ENCODE data around the gene TAF8.
A peak's percentile ranks its signal among the peaks of the same experiment; 100 is the strongest.
"Not testable (repeated sequence)": the region's sequence is repeated elsewhere in the genome, so short reads cannot be mapped to it uniquely, and the experiment has no call there.

TAF8 gene, protein sequence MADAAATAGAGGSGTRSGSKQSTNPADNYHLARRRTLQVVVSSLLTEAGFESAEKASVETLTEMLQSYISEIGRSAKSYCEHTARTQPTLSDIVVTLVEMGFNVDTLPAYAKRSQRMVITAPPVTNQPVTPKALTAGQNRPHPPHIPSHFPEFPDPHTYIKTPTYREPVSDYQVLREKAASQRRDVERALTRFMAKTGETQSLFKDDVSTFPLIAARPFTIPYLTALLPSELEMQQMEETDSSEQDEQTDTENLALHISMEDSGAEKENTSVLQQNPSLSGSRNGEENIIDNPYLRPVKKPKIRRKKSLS

DNA sequence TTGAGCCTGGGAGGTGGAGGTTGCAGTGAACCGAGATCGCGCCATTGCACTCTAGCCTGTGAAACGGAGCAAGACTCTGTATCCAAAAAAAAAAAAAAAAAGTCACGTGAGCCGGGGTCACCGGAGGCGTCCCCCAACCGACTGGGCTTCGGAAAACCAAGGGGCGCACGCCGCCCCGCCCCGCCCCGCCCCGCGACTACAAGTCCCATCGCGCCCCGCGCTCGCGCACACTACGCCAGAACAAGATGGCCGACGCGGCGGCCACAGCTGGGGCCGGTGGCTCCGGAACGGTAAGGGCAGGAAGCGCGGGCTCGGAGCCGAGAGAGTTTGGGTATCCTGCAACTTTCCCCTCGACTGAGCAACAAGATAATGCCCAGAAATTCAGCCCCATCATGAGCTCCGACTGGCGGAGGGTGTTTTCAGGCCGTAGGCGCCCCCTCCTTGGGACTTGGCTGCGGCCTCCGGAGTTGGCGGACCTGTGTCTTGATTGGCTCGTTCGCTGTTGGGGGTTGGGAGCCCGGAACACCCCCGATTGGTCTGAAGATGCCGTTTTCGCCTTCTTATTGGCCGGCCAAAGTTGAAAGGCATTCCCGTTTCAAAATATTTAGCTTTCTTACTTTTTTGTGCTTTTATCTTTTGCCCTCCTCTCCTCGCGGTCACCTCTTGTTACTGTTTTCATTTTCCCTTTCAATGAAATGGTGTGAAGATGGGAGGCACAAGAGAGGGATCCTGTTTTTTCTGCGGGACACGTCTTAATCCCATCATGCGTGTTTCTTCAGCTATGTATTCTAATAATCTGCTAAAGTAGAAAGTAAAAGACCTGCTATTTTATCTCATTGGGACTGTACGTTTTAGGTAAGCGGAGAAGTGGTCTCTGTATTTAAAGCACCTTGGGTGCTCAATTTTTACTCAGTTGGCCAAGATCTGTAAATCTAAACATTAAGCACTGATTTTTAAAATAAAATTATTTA is at the start of gene TAF8:
TAF8 (plus strand) TSS at position 228 of the 971 bp plus-strand sequence; CDS start at position 246, 18 bp downstream.
- peak; percentile 85 to 88 for DNase-seq

DNA sequence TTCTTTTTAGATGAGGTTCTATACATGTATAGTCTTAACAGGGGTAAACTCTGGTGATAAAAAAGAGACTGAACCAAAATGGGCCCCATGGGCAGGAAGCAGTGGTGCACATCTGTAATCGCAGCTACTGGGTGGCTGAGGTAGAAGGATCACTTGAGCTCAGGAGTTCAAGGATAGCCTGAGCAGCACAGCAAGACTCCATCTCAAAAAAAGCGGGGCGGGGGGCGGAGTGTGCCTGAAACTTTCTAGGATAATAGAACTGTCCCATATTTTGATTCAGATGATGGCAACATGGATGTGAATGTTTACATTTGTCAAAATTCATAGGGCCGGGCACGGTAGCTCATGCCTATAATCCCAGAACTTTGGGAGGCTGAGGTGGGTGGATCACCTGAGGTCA is 48.8 kb upstream of the TAF8 start:
- no peak for DNase-seq

DNA sequence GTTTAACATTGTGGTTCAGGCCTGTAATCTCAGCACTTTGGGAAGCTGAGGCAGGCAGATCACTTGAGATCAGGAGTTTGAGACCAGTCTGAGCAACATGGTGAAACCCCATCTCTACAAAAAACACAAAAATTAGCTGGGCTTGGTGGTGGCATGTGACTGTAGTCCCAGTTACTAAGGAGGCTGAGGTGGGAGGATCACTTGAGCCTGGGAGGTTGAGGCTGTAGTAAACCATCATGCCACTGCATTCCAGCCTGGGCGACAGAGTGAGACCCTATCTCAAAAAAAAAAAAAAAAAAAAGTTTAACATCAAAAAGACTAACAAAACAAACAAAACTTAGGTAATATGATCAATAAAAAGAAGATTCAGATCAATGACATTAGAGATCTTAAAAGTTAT is 46.7 kb upstream of the TAF8 start:
- not testable (repeated sequence) for DNase-seq

DNA sequence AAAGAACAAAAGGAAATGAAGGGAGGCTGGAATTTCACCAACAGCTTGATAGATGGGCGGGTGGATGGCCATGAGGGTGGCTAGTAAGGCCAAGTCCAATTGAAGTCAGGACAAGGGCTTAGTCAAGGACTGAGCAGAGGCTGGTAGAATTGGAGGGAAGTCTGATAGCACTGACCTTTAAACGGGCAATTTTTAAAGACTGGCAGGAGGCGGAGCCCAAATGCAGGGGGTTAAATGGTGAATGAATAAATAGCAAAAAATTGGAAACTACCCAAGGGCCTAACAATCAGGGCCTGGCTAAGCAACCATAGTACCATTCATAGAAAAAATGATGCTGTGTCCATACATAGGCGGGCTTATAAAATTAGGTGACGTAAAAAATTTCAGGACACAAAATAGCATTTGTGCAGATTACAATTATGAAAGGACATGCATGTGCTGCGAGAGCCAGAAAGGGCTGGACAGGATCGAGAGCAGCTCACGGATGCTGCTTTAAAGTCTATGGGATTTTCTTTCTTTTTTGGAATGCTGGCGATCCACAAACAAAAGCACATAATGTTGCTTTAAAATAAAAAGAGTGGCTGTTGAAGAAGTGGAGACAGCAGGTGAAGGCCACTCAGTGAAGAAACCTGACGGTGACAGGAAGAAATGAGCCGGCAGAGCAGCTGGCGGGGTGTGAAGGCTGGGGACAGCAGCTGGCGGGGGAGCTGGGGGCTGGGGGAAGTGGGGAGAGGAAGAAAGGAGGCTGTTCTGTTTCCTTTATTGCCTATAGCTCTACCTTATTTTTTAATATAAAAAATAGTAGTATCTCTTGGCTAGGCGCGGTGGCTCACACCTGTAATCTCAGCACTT is 42.8 kb upstream of the TAF8 start:
- peak; percentile 46 to 54 for DNase-seq

DNA sequence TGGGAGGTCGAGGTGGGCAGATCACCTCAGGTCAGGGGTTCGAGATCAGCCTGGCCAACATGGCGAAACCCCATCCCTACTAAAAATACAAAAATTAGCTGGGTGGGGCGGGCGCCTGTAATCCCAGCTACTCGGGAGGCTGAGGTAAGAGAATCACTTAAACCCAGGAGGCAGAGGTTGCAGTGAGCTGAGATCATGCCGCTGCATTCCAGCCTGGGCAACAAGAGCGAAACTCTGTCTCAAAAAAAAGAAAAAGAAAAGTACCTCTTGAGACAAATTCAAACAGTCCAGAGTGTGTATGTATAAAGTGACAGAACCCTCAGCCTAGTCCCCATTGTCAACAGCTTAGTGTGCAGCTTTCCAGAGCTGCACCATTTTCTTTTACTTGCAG is 42.2 kb upstream of the TAF8 start:
- not testable (repeated sequence) for DNase-seq

DNA sequence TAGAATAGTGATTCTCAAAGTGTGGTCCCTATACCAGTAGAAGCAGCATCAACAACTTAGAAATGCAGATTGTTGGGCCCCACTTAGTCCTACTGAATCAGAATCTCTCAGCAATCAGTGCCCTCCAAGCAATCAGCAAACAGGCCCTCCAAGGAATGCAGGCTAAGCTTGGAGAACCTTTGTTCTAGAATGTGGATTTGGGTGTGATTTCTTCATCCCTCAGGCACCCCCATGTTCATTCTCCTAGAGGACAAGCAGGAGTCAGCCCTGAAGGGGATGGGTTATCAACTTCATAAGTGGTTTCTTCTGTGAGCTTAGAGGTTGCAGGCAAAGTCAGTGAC is 40.5 kb upstream of the TAF8 start:
- no peak for DNase-seq

DNA sequence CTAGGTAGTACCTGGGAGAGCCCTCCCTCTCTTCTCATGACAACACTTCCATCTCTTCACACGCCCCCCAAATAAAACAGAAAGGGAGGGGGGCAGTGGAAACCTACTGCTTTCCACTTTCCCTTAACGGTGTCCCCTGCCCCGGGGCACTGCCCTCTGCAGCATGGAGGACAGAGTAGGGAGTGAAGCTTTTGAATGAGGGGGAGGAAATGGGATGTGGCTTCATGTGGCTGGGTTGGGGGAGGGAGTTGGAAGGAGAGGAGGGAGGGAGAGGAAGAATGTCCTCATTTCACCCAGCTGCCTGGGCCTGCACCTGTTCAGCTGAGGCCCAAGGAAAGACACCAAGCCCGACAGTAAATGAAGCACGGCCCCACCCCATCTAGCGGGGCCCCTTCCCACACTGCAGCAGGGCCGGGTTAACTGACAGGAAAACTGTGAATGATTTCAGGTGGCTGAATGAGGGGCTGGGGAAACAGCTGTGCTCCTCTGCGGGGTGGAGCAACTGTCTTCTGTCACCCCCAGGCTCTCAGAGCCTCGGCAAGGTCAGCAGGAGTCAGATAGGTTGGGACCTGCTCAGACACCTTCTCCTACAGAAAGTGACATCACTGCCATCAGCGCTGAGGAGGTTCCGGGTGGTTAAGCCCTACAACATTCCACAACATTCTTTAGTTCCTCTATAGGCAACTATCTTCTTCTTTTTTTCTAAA is 40.0 kb upstream of the TAF8 start:
- no peak for DNase-seq

DNA sequence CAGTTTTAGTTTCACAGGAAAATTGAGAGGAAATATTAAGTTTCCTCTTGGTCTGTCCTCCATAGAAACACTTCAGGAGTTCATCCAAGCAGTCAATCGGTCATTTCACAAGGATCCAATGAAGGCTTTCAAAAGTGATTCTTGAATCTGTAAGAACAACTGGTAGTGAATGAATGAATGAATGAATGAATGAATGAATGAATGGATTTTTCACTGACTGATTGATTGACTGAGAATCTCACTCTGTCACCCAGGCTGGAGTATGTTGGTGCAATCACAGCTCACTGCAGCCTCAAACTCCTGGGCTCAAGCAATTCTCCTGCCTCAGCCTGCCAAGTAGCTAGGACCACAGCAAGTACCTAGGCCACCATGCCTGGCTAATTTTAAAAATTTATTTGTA is 39.4 kb upstream of the TAF8 start:
- no peak for DNase-seq

DNA sequence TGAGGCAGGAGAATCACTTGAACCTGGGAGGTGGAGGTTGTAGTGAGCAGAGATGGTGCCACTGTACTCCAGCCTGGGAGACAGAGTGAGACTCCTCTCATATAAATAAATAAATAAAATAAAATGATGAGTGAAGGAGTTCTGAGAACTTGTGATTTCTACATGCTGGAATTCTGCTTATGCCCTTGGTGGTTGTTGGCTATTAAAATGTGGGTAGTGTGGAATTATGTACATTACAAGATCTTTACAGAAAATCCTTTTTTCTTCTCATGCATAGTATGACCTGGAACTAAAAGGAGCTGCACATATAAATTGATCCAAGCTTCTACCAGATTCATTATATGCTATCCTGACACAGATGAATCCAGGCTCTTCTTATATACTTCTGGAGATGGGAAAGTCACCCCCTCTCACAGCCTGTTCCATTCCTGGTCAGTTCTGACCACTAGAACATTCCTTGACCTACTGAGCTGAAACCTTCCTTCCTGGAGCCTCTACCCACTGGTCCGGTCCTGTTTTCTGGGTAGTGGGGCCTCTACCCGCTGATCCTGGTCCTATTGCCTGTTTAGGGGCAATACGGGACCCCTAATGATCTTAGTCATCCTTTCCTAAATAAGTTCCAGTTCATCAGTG is 37.7 kb upstream of the TAF8 start:
- DNase-seq = no peak

DNA sequence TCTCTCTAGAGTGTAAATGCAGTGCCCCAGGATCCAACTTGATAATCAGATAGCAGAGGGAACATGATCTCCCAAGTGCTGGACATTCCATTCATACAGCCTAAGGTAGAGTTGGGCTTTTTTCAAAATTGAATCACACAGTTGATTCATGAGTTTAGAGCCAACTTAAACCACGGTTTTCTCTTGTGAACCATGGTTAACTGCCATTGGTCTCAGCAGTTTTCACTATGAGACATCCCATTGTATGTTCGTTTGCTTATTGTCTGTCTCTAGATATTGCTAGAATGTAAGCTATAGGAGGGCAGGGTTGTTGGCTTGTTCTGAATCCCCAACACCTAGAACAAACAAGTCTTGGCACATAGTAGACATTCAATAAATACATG is 37.2 kb upstream of the TAF8 start:
- no peak for DNase-seq

DNA sequence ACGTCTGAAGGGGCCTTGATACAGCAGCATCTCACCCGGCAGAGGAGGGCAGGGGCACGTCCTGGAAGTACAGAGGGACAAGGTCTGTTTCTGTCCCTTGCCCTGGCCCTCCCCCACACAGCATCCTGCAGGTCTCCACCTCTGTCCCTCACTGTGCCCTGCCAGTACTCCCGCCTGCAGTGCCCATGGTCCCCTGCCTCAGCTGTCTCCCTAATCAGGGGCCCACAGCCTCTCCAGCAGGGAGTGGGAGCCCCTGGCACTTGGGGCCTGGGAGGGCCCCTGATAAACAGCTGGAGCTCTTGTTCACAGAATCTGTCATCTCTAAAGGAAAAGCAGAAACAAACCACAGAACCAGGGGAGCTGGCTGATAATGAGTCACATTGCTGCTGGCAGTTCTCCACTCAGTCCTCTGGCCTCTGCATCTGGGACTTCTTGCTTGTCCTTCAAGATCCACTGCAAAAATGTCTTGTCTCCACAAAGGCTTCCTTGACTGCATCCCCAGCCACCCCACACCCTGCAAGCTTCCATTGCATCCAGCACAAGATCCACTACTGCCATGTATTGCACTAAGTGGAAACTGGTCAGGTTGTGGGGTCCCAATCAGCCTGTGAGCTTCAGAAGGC is 33.2 kb upstream of the TAF8 start:
- no peak for DNase-seq

DNA sequence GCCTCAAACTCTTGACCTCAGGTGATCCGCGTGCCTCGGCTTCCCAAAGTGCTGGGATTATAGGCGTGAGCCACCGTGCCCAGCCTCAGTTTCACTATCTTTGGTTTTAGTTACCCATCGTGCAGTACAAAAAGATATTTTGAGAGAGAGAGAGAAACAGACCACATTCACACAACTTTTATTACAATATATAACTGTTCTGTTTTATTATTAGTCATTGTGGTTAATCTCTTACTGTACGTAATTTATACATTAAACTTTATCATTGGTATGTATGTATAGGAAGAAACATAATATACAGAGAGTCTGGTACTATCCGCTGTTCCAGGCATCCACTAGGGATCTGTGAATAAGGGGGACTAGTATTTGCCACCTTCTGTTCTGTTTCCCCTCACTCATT is 29.4 kb upstream of the TAF8 start:
- DNase-seq = no peak

DNA sequence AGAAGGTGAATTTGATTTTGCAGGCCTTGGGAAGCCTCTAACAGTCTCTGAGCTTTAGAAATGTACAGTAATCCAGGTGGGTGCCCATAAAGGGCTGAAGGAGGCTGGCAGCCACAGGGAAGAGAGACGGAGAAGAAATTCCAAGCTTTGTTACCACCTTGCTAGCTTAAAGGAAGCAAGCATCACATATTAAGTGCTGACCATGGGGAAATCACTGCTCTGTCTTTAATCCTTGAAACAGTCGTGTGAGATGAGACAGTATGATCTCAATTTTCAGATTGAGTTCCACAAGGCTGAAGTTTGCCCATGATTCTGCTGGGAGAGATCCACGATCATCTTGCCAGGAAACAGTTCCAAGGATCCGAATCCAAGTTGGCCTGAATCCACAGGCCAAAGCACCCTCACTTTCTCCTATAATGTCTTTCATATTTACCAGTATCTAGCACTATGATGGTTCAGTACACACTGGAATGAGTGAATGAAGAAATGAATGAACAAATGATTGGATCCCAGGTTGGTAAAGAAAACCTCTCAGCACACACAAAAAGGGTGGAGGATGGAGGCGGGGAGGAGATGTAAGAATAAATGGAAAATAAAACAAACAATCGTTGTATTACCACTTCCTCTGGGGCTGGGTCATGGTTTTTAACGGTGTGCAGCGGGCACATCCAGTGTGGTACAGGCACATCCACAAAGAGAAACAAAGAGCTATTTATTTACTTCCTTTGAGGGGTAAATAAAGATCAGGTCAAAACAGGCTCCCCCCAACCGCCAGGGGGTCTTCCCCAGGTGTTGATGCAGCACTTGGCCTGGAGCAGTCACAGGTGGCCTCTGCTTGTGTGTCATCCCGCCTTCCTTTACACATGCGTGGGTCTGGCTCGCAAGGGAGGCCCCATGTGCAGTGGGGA is 28.2 kb upstream of the TAF8 start:
- peak; percentile 54 to 73 for DNase-seq

DNA sequence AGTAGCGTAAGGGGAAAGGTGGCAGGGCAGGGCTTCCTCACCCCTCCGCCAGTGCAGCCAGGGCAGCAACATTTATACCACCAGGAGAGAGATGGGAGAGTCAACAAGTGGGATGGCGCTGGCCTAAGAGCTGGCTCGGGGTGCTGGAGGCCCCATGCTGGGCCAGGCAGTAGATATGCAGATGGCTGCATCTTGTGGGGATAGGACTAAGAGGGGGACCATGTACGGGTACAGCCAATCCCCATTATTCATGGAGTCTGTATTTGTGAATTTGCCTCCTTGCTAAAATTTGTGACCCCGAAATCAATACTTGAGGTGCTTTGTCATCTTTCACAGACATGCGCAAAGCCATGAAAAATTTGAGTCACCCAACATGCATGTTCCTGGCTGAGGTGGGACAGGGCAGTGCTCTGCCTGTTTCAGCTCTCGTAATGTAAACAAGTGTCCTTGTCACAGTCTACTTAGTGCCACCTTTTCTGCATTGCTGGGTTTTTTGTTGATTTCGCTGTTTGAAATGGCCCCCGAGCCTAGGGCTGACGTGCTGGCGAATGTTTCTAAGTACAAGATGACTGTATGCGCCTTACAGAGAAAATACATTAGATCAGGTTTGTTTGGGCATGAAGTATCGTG is 27.5 kb upstream of the TAF8 start:
- peak in 1 of 2 experiments; percentile 26 for DNase-seq

DNA sequence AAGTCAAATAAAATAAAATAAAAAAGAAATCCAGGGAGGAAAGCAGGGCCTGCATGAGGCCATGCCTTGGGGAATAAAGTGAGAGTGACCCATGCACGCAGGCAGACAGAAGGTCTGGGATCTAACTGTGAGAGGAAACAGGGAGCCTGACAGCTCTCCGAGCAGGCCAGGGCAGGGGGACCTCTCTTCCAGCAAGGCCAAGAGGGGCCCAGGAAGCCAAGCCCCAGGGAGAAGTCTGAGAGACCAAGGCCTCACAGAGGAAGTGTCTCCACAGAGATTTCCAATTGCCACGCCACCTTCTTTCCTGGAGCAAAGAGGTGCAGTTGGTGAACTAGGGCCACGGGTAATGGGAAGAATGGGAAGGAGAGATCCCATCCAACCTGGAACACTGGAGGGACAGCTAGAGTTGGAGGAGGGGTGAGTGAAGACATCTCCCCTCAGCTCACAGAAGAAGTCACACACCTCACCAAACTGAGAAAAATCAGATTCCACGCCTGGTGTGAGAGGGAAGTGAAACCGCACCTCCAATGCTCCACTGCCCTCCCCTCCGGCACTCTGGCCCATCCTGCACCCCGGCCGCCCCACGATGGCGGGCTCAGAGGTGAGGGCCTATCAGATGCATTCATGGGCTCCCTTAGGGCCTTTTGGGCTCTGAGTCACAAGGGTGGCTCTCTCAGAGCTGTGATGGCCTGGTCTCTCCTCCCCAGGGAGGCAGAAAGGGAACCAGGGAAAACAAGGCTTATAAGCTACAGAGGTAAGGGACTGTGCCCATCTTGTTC is 25.1 kb upstream of the TAF8 start:
- DNase-seq = no peak

DNA sequence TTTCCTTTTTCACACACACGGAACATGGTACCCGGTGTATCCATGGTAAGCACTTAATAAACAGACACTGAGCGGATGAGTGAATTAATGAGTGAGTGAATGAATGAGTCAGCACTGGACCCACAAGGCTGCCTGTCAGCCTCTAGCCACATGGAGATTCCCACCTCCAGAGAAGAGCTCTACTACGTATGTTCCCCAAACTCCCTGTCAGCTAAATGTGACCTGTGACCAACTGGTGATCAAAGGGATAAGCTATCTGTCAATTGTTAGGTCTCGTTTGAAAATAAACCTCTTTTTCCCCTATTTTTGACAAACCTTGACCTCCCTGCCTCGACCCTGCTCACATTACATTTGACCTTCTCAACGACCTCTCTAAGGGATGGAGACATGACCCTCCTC is 24.5 kb upstream of the TAF8 start:
- no peak for DNase-seq

DNA sequence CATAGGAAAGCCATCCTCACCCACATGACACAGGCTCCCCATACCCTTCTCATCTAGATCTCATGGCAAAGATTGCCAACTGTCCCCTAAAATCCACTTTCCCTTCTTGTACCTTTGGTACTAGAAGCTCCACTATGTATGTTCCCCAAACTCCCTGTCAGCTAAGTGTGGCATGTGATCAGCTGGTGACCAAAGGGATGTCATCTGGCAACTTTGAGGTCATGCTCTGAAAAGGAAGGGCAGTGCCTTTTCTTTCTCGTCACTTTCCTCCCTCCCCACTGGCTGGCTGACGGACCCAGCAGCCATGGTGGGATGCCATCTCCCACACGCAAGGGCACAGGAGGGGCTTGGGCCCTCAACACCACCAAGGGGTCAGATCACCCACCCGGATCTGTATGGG is 23.8 kb upstream of the TAF8 start:
- no peak for DNase-seq

DNA sequence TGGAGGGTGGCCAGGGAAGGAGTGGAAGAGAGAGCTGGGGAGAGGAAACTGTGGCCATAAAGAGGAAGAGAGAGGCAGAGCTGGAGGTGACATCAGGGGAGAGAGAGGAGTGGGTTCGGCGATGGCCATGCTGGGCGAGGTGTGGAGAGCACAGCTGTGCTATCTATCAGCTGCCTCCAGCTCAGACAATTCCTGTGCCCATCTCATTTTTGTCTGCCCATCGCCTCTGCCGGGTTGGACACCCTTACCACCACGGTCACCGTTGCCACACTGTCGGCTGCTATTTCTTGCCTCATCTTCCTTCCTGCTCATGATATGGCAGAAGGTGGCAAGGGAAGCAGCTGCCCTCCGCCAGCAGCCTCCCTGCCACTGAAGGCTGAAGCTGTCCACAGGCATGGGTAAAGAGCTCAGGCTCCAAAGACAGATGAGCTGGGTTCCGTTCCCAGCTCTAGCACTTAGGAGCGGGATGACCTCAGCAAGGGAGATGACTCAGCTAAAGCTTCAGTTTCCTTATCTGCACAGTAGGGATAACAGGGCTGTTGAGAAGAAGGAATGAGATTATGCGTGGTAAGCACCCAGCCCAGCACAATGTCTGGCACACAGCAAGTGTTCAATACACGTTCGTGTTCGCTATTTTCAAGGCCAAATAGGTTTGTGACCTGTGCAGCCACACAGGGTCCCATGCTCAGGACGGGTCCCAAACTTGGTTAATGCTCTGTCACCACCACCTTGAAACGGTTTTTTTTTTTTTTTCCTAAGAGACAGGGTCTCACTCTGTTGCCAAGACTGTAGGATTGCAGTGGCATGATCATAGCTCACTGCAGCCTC is 21.9 kb upstream of the TAF8 start:
- no peak for DNase-seq
